ENCODE data around the gene FIBIN.

FIBIN gene

DNA sequence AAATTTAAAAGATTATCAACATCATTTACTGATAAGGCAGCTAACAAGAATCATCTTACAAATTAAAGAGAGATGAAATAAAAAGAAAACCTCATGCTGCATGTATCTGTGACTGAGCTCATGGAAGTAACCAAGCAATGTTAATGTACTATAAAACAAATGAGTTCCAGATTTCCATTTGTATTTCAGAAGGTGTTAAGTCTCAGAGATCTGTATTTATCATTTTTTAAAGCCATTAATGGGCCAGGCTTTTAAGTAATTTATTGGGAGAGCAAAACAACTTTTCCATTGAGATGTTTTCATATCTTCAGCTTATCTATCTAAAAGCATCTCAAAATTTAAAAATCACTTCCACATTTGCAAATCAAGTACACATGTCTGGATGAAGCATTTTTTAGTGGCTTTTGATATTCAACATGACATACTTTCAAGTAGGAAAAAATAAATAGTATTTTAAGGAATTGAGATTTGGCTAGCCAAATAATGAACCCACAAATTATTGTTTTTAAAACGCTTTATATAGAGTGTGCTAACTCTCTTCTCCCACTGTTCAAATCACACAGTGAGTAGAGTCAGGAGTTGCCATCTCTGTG, 28.8 kb downstream of the FIBIN start:
- no peak for DNase-seq (ENCODE audit: low read depth in 2 of 2)

DNA sequence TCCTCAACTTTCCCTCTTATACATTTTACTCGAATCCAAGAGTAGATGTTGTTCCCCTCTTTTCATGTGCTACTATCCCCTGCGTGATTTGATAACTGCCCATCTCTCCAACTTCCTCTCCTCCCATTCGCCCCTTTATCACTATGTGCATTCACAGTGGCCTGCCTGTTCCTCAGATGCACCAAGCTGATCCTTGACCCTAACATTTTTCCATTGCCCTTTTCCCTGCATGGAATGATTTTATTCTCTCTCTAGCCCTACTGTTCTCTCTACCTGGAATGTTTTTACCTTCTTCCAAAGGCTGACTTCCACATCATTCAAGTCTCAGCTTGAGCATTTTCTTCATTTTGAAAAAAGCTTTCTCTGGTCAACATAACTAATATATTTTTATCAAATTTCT, 31.0 kb downstream of the FIBIN start:
- no peak for DNase-seq (ENCODE audit: low read depth in 2 of 2)

DNA sequence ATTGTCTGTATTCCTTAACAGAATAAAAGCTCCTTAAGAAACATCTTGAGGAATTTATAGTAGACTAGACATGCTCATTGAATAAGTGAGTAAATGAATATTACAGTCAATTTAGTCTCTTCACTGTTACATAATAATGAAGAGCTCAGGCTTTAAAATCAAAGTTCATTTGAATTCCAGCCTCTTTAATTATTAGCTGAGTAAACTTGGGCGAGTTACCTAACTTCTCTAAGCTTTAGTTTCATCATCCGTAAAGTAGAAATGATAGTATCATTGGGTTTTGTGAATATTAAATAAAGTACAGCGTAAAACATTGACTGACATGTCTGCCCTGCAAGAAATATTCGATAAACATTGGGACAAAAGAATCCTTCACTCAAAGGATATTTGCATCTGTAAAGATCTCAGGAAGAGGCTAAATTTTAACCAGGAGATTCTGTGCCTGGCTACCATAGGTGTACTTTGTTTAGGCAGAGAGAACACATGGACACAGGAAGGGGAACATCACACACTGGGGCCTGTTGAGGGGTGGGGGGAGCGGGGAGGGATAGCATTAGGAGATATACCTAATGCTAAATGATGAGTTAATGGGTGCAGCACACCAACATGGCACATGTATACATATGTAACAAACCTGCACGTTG, 31.5 kb downstream of the FIBIN start:
- no peak for DNase-seq (ENCODE audit: low read depth in 2 of 2)

DNA sequence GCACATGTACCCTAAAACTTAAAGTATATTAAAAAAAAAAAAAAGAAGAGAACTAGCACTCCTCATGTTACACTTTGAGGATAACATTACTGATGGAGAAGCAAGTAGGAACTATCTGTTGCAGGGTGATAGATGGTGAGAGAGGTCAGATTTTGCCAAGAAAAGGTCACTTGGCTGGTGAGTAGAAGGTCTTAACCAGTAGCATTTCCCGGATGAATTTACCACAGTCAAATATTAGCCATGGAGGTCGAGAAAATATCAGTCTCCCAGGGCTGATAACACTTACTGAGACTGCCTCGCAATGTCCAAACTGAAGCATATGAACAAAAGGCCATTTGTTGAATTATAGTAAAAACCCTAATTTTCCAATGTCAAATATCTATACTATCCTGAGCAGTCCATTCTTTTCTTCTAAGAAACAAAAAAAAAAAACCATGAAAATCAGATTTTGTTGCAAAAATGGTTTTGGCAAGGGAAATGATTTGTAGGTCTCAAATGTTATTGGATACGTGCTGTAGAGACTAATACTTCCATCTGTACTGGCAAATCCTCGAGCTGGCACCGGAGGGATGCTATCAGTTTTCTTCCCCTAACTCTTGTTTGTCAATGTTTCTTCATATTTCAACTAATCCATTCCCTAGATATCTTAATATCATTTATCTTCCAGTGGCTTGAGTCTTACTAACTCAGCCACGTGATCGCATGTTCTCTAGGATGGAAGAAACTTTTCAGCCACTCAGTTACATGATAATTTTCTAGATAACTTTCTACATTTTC, 32.2 kb downstream of the FIBIN start:
- no peak for DNase-seq (ENCODE audit: low read depth in 2 of 2)

DNA sequence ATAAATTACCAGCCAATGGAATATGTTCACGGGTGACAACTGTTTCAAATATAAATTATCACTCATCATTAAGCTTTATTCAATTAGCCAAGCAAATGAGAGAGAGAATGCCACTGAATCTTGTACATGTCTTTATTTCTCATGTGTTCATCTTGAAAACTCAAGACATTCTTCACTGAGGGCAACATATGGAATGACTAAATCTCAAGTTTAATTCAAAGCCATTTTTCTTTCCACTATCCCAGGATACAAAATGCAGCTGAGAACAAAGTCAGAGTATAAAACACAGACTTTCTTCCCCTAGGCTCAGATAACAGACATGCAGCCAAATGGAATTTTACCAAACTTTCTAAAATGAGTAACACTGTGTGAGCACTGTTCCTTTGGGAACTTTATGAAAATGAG, 34.7 kb downstream of the FIBIN start:
- DNase-seq (ENCODE audit: low read depth in 2 of 2) = no peak

DNA sequence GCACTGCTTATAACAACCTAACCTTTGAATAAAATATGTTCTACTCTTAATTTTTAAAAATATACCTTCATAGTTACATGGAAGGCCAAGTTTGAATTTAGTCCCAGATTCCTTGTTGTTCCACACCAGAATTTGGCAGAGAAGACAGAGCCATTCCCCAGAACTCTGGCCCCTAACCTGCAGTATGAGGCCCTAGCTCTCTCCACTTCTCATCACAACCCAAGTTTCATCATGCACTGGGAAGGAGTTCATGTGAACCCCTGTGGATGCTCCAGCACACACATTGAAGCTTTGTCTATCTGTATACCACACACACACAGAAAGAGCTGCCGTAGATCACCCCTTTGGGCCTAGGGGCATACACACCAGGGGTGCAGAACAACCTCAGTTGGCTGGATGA, 36.1 kb downstream of the FIBIN start:
- DNase-seq (ENCODE audit: low read depth in 2 of 2) = no peak

DNA sequence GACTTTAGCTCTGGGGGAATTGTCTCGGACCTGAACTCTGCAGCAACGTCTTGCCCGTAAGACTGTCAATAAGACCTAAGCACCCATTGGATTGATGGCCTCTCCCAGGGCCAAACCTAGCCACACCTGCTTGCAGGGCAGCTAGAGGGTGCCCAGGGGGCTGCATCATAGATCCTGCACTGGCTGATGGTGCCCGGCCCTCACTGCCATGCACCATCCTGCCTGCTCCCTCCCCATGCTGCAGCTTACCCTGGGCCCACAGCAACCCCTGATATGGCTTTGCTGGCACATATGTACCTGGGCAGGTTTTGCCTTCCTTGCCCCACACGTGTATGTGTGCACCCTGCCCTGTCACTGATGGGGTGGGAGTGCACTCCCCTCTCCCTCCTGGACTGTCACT, 37.8 kb downstream of the FIBIN start:
- DNase-seq (ENCODE audit: low read depth in 2 of 2) = no peak

DNA sequence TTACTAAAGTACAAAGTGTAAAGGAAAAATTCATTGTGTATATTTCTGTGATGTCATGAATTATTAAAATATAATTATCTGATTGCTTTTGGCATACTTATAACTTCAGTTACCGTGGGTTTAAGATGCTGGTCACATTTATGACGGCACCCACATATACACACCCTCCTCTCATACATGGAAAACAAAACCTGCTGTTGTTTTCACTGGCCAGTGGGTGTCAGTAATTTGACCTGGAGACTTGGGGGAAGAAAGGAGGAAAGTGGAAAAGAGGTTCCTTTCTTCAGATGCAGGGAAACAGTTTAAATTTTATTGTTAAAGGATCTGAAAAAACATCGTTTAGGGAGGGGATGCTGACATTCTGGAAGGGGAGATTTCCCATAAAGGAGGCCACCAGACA, 46.0 kb downstream of the FIBIN start:
- DNase-seq (ENCODE audit: low read depth in 2 of 2) = no peak

DNA sequence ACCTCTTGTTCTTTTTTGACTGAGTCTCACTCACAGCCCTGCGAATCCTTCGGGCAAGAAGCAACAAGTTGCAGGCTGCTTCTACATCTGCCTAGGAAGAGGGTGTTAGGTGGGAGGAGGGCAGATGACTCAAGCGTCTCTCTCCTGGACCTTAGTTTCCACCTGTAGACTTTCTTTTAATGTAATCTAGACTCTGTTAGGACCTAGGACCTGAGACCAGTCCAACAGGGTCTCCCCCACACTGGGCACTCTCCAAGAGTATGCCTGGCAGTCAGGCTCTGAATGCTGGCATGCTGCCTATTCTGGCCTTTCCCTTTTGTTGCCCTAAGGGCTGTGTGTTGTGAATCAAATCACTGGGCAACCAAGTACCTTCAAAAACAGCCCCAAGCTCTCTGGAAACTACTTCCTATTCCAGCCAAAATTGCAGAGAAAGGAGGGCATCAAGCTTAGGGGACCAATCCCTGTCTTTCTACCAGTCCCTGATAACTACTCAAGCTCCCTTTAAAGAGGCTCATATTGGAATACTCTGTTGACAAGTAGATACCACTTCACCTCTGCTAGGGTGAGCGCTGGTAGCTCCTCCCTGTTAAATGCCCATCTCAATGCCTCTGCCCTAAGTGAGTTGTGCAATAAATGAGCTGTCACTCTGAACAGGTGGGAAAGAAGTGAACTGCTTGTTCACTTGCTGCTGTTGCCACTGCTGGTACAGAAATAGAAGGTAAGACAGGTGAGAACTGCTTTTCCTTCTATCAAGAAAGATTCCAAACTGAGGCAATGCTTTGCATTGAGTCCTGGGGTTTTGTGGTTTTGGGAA, 46.6 kb downstream of the FIBIN start, which contains the start of gene BBOX1:
Gene BBOX1 (plus strand): TSS at position 514 of the 814 bp plus-strand sequence. CDS start 14,616 bp downstream, outside the sequence.
- DNase-seq (ENCODE audit: low read depth in 2 of 2) = no peak

DNA sequence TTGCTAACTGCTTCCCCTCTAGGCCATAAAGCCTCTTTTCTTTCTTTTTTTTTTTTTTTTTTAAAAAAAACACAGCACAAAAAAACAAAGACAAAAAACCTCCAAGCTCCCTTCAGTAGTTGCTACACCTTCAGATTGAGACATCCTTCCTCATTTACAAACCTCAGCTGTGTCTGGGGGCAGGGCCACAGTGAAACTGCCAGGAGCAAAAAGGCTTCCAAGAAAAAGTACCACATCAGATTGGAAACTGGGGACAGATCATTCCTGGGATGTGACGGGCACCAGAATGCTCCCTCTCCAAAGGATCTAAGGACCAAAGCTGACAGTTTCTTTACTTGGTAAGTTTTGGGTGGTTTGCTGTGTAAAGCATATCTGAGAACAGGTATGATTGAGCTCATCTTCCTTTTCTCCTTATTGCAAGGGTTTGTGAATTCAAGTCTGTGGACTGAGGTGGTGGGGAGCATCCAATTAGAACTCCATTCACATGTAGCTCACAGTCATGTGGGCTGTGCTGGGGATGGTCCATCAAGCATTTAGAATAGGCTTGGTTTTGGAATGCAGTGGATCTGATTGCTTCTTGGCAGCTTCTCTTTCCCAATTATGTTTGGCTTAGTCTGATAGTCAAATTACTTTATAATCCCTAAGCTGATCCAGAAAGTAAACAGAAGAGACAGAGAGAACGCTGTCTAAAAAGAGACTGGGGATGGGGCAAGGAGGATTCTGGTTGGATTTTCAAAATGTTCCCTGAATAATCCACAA, 47.4 kb downstream of the FIBIN start:
- no peak for DNase-seq (ENCODE audit: low read depth in 2 of 2)

Measured in stimulated activated CD4-positive, alpha-beta T cell treated with anti-CD3 and anti-CD28 coated beads, Interleukin-1b, Interleukin-23, amount 100 ng/mL, for 4 hours (primary cell).